CD14-positive monocyte (primary cell): ENCODE measurements around the gene AQP12B. TPM values are rescaled to one million over a fixed set of nuclear protein-coding genes. Genes with fewer than 3 reads are reported as not detected.
"Not testable (repeated sequence)": the region's sequence is repeated elsewhere in the genome, so short reads cannot be mapped to it uniquely, and the experiment has no call there.

Experiments used
- DNase-seq, 3 donors: peaks; one replicate each; pipeline ENCODE4 v3.0.0-alpha.2; 2011 to 2022
- H2AFZ ChIP-seq: 2 replicates; pipeline ENCODE4 v1.6.0; 2012; ENCODE audit warnings: mild to moderate bottlenecking, low read depth, low read length, inconsistent platforms; ENCODE audit not compliant: insufficient read depth, poor library complexity, severe bottlenecking
- H3K27ac ChIP-seq, 2 donors: 1 replicate in 1 of 2; 2 replicates in 1 of 2; pipeline ENCODE4 v1.5.1; 2012 to 2013; ENCODE audit warnings: low read length in 2 of 2, control low read depth in 1 of 2, inconsistent platforms in 1 of 2, low read depth in 1 of 2, mild to moderate bottlenecking in 1 of 2
- H3K27me3 ChIP-seq, 2 donors: one replicate each; pipeline versions ENCODE4 v1.6.0 to v1.6.1; 2011 to 2013; ENCODE audit warnings: low read length in 2 of 2; ENCODE audit not compliant: control insufficient read depth in 2 of 2, insufficient read depth in 2 of 2
- H3K36me3 ChIP-seq, 2 donors: replicated peaks in 1 of 2; 1 replicate in 1 of 2; 2 replicates in 1 of 2; pipeline versions ENCODE4 v1.5.1 to v1.6.1; 2012 to 2013; ENCODE audit warnings: low read length in 2 of 2, control low read depth in 1 of 2, inconsistent platforms in 1 of 2, mild to moderate bottlenecking in 1 of 2; ENCODE audit not compliant: insufficient read depth in 2 of 2, control insufficient read depth in 1 of 2
- H3K4me1 ChIP-seq, 2 donors: 1 replicate in 1 of 2; 2 replicates in 1 of 2; pipeline versions ENCODE4 v1.5.1 to v1.6.1; 2012 to 2013; ENCODE audit warnings: low read length in 2 of 2, control low read depth in 1 of 2, inconsistent platforms in 1 of 2, mild to moderate bottlenecking in 1 of 2, moderate library complexity in 1 of 2; ENCODE audit not compliant: insufficient read depth in 2 of 2, control insufficient read depth in 1 of 2
- H3K4me2 ChIP-seq: replicated peaks from 2 replicates; pipeline ENCODE3; 2012; ENCODE audit warnings: low read length, moderate library complexity, mild to moderate bottlenecking; ENCODE audit not compliant: poor library complexity, severe bottlenecking; ENCODE audit errors: extremely low read depth
- H3K4me3 ChIP-seq, 3 experiments: fragments of 200-600 bp in 1 of 3; sonication (generic) in 1 of 3; replicated peaks in 1 of 3; 1 replicate in 2 of 3; 2 replicates in 1 of 3; pipeline ENCODE4 v1.5.1; 2011 to 2013; ENCODE audit warnings: low read length in 3 of 3, mild to moderate bottlenecking in 3 of 3, control low read depth in 2 of 3, low read depth in 2 of 3, inconsistent platforms in 1 of 3, moderate library complexity in 1 of 3
- H3K79me2 ChIP-seq: 2 replicates; pipeline ENCODE4 v1.6.0; 2012; ENCODE audit warnings: mild to moderate bottlenecking, control low read depth, inconsistent platforms, low read length, moderate library complexity; ENCODE audit not compliant: insufficient read depth
- H3K9ac ChIP-seq: 2 replicates; pipeline ENCODE4 v1.6.0; 2017; ENCODE audit warnings: low read length, mild to moderate bottlenecking; ENCODE audit not compliant: insufficient read depth, poor library complexity, severe bottlenecking
- H3K9me3 ChIP-seq, 2 donors: replicated peaks in 1 of 2; 1 replicate in 1 of 2; 2 replicates in 1 of 2; pipeline versions ENCODE4 v1.5.1 to v1.6.1; 2012 to 2013; ENCODE audit warnings: low read length in 2 of 2, control low read depth in 1 of 2; ENCODE audit not compliant: control insufficient read depth in 1 of 2, insufficient read depth in 1 of 2
- H4K20me1 ChIP-seq: 2 replicates; pipeline ENCODE4 v1.6.0; 2012; ENCODE audit warnings: mild to moderate bottlenecking, low read length, control low read depth, moderate library complexity; ENCODE audit not compliant: insufficient read depth
- H3K27ac Mint-ChIP-seq, 7 donors: one replicate each; pipeline ENCODE4 v1.8.0; 2020; ENCODE audit warnings: mild to moderate bottlenecking in 7 of 7, mixed read lengths in 7 of 7, moderate library complexity in 6 of 7, inconsistent platforms in 2 of 7
- H3K27me3 Mint-ChIP-seq, 3 donors: one replicate each; pipeline ENCODE4 v1.8.0; 2021 to 2022; ENCODE audit warnings: low read depth in 3 of 3, mild to moderate bottlenecking in 3 of 3, mixed read lengths in 3 of 3, moderate library complexity in 3 of 3, inconsistent platforms in 1 of 3
- H3K36me3 Mint-ChIP-seq, 2 donors: one replicate each; pipeline ENCODE4 v1.8.0; 2020; ENCODE audit warnings: mixed read lengths in 2 of 2, inconsistent platforms in 1 of 2, mild to moderate bottlenecking in 1 of 2
- H3K4me1 Mint-ChIP-seq: one replicate; pipeline ENCODE4 v1.8.0; 2020; ENCODE audit warnings: mild to moderate bottlenecking, mixed read lengths
- H3K4me3 Mint-ChIP-seq, 2 donors: one replicate each; pipeline ENCODE4 v1.8.0; 2020; ENCODE audit warnings: mild to moderate bottlenecking in 2 of 2, mixed read lengths in 2 of 2, moderate library complexity in 1 of 2
- H3K9me3 Mint-ChIP-seq, 7 donors: one replicate each; pipeline ENCODE4 v1.8.0; 2020 to 2022; ENCODE audit warnings: mixed read lengths in 7 of 7, mild to moderate bottlenecking in 6 of 7, moderate library complexity in 6 of 7, inconsistent platforms in 2 of 7
- CTCF ChIP-seq: fragments of 200-600 bp; IDR thresholded peaks from one replicate; pipeline ENCODE4 v1.8.0; 2022; ENCODE audit warnings: antibody characterized with exemption, mild to moderate bottlenecking
- WGBS: methylation state at CpG from one replicate; pipeline ENCODE4 v1.1.5; 2013; ENCODE audit warnings: missing lambda C conversion rate; ENCODE audit not compliant: insufficient coverage; 5-methylcytosine and 5-hydroxymethylcytosine counted together
- intact Hi-C, 2 donors: fragments of 100-400 bp; cut with micrococcal nuclease; formaldehyde crosslinking; loops; one replicate each; pipeline versions ENCODE4 v1.15.0 to v1.15.1; 2023
- polyA minus RNA-seq: library from RNA; depleted of rRNA, polyadenylated mRNA; stranded (reverse); fragments of >200 nt; gene quantifications from 2 replicates; pipeline ENCODE4 v1.2.3, GENCODE V29; 2012
- polyA plus RNA-seq, 3 donors: library from polyadenylated mRNA; depleted of rRNA in 1 of 3; unstranded in 2 of 3; stranded (reverse) in 1 of 3; fragments of 300-500 nt in 2 of 3; fragments of >200 nt in 1 of 3; fragmentation: Illumina TruSeq in 2 of 3; gene quantifications; 1 replicate in 2 of 3; 2 replicates in 1 of 3; pipeline ENCODE4 v1.2.3, GENCODE V29; 2012 to 2021
- total RNA-seq, 12 experiments: library from RNA in 1 of 12; stranded (reverse) in 1 of 12; fragments of 120-200 nt in 1 of 12; gene quantifications; one replicate each; pipeline ENCODE4 v1.2.4 and lab custom pipeline; 2013 to 2026; ENCODE audit warnings: mixed read lengths in 6 of 12, inconsistent platforms in 1 of 12

AQP12B gene
- total RNA-seq (2013) = not detected
- polyA plus RNA-seq = not detected
- under 0.01 TPM in 1 of 2 replicates, not detected in the other for polyA minus RNA-seq
- total RNA-seq (lab: John Stamatoyannopoulos, UW) = 0 to 0.17 (median 0) reads per million in 11 experiments

GRCh38 chr2:240682431-240683224 lies at the start of gene AQP12B:
Gene AQP12B (minus strand): TSS chr2:240682885. CDS start chr2:240682837, 48 bp downstream.
- WGBS = 89% methylated on average over 13 of the region's 37 CpGs
- H3K36me3 Mint-ChIP-seq, H4K20me1 ChIP-seq, H3K36me3 ChIP-seq, H3K4me1 ChIP-seq, H3K9me3 ChIP-seq, H3K79me2 ChIP-seq, H2AFZ ChIP-seq, intact Hi-C loops, H3K27ac Mint-ChIP-seq, H3K27ac ChIP-seq, DNase-seq, H3K9me3 Mint-ChIP-seq, H3K27me3 ChIP-seq, H3K4me2 ChIP-seq, H3K9ac ChIP-seq: not testable (repeated sequence)
- H3K27me3 Mint-ChIP-seq = peaks cover 0 to 11% (median 2%) of the 10 kb centered on the region in 3 donors
- peak within 1 kb of the TSS in 2 of 3 experiments; percentile 23 to 32 for H3K4me3 ChIP-seq
- peaks cover 17% of the 10 kb centered on the region for H3K4me1 Mint-ChIP-seq
- peak within 1 kb of the TSS in 1 of 2 donors; percentile 53 for H3K4me3 Mint-ChIP-seq

- peaks cover 0 to 12% (median 6%) of the 10 kb centered on the region in 3 donors for H3K27me3 Mint-ChIP-seq
- no peak overlapping the region for H3K9ac ChIP-seq
- H3K9me3 ChIP-seq = no peaks in the 10 kb centered on the region
- no peak overlapping the region for H3K27ac ChIP-seq
- H4K20me1 ChIP-seq = no peaks in the 10 kb centered on the region
- H3K36me3 ChIP-seq = no peaks in the 10 kb centered on the region
- H2AFZ ChIP-seq = no peak overlapping the region
- no peaks in the 10 kb centered on the region for H3K79me2 ChIP-seq
- 87% methylated on average over 5 of the region's 5 CpGs for WGBS
- intact Hi-C loops = loop anchor here in 1 of 2 donors (10.0 kb wide), 1 partner anchor 217 kb away; no protein-coding TSS in a partner anchor
- no peak overlapping the region for H3K4me3 ChIP-seq
- no peak overlapping the region for H3K27ac Mint-ChIP-seq
- no peaks in the 10 kb centered on the region for H3K4me1 ChIP-seq
- H3K4me3 Mint-ChIP-seq = no peak overlapping the region
- no peaks in the 10 kb centered on the region for H3K4me1 Mint-ChIP-seq
- H3K4me2 ChIP-seq = no peak overlapping the region
- DNase-seq = no peak
- H3K9me3 Mint-ChIP-seq = no peaks in the 10 kb centered on the region
- no peaks in the 10 kb centered on the region for H3K27me3 ChIP-seq
- TF ChIP-seq CTCF = no peak
- no peaks in the 10 kb centered on the region for H3K36me3 Mint-ChIP-seq
Measured at GRCh38 chr2:240732184-240732583, 49.5 kb upstream of the AQP12B start.
